A172 (cell line): ENCODE measurements around the gene RSRC1. TPM values are rescaled to one million over a fixed set of nuclear protein-coding genes. Genes with fewer than 3 reads are reported as not detected.
"Not testable (repeated sequence)": the region's sequence is repeated elsewhere in the genome, so short reads cannot be mapped to it uniquely, and the experiment has no call there.

ENCODE experiments used
- DNase-seq: peaks from one replicate; pipeline ENCODE4 v3.0.0-alpha.2; 2015; ENCODE audit warnings: low spot score
- total RNA-seq: library from RNA; depleted of rRNA; stranded (reverse); fragments of >200 nt; shearing (Covaris generic); gene quantifications from 2 replicates; pipeline ENCODE4 v1.2.3, GENCODE V29; 2014

The RSRC1 gene
- total RNA-seq, 1 experiment from 2014 or later: 108 TPM

- DNase-seq: no peak
These were observed 110.7 kb downstream of the RSRC1 start for GRCh38 chr3:158220575-158220974.

GRCh38 chr3:158221426-158221825 lies 111.5 kb downstream of the RSRC1 start:
- no peak for DNase-seq

- DNase-seq: no peak
These were observed 116.5 kb downstream of the RSRC1 start for GRCh38 chr3:158226429-158226828.

GRCh38 chr3:158228942-158229341 lies 119.1 kb downstream of the RSRC1 start:
- not testable (repeated sequence) for DNase-seq

GRCh38 chr3:158233791-158234190 lies 123.9 kb downstream of the RSRC1 start:
- no peak for DNase-seq

GRCh38 chr3:158244274-158244673 lies 134.4 kb downstream of the RSRC1 start:
- DNase-seq: no peak

- no peak for DNase-seq
These were observed 137.4 kb downstream of the RSRC1 start for GRCh38 chr3:158247288-158247687.

- no peak for DNase-seq
These were observed 138.4 kb downstream of the RSRC1 start for GRCh38 chr3:158248261-158248660.

- DNase-seq: no peak
These were observed 139.3 kb downstream of the RSRC1 start for GRCh38 chr3:158249183-158249582.

GRCh38 chr3:158258619-158259018 lies 148.7 kb downstream of the RSRC1 start:
- DNase-seq: no peak

- DNase-seq: no peak
These were observed 150.5 kb downstream of the RSRC1 start for GRCh38 chr3:158260392-158260791.

- no peak for DNase-seq
These were observed 151.6 kb downstream of the RSRC1 start for GRCh38 chr3:158261371-158261991.

- no peak for DNase-seq
These were observed 155.0 kb downstream of the RSRC1 start for GRCh38 chr3:158264894-158265293.

- DNase-seq: no peak
These were observed 157.1 kb downstream of the RSRC1 start for GRCh38 chr3:158267015-158267414.

- DNase-seq: no peak
These were observed 160.1 kb downstream of the RSRC1 start for GRCh38 chr3:158269942-158270341.

GRCh38 chr3:158272081-158272480 lies 162.2 kb downstream of the RSRC1 start:
- DNase-seq: no peak

GRCh38 chr3:158273656-158274055 lies 163.8 kb downstream of the RSRC1 start:
- DNase-seq: no peak

GRCh38 chr3:158278187-158278586 lies 168.3 kb downstream of the RSRC1 start:
- no peak for DNase-seq

- no peak for DNase-seq
These were observed 169.7 kb downstream of the RSRC1 start for GRCh38 chr3:158279609-158280008.

- no peak for DNase-seq
These were observed 185.9 kb downstream of the RSRC1 start for GRCh38 chr3:158295771-158296170.

GRCh38 chr3:158297940-158298339 lies 188.1 kb downstream of the RSRC1 start:
- DNase-seq: no peak

GRCh38 chr3:158308236-158308928 lies 198.5 kb downstream of the RSRC1 start:
- DNase-seq: no peak

- DNase-seq: no peak
These were observed 202.8 kb downstream of the RSRC1 start for GRCh38 chr3:158312560-158313141.
